Measurements from ENCODE around the gene XYLT1. TPM values are rescaled to one million over a fixed set of nuclear protein-coding genes. Genes with fewer than 3 reads are reported as not detected.

Gene XYLT1
- polyA plus RNA-seq, 1 of the 3 experiments (the other 2 are of a cell fraction), result 17.6 TPM

DNA sequence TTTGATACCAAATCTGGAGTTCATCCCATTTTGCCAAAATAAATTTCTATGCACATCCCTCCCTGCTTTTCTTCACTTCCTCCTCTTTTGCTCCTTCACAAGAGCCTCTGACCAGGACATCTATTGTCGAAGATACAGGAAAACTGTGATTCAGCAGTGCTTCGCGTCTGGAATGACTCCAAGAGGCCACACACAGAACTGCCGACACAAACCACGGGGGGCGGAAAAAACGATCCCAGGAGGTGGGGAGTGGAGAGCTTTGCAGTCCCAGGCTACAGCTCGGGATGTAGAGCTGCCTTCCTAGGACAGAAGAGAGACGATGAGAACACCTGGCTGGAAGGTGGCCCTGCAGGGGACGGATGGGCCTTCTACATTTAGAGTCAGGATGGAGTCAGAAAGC, 102.8 kb downstream of the XYLT1 start:
- ChIA-PET CTCF (no interaction called here), POLR2A (no interaction called here)
- H3K27ac ChIP-seq (ENCODE audit: low read depth in 2 of 2, low read length in 1 of 2), result peak overlapping the region in 1 of 2 experiments; percentile 84; a peak in 3 of 4 replicates
- 57% methylated on average over 10 of the region's 10 CpGs for whole genome bisulfite sequencing (ENCODE audit: low lambda C conversion rate)
- peaks cover 100% of the 10 kb centered on the region for H4K20me1 ChIP-seq (ENCODE audit: insufficient read depth)
- no peaks in the 10 kb centered on the region for H3K9me3 ChIP-seq
- peaks cover 0 to 10% of the 10 kb centered on the region in 2 experiments for H3K36me3 ChIP-seq (replicated peaks in 1 of 2; ENCODE audit: control insufficient read depth in 1 of 2, insufficient read depth in 2 of 2, low read length in 1 of 2)
- H3K4me2 ChIP-seq, result peak overlapping the region; percentile 19; the same call in 1 of the 2 replicates
- no peak overlapping the region for H3K4me3 ChIP-seq (ENCODE audit: low read depth in 2 of 2, low read length in 1 of 2)
- peak; percentile 27 for DNase-seq
- peaks cover 100% of the 10 kb centered on the region for H3K79me2 ChIP-seq (ENCODE audit: insufficient read depth)
- no peak overlapping the region for H2AFZ ChIP-seq (ENCODE audit: low read depth)
- H3K9me2 ChIP-seq, result no peaks in the 10 kb centered on the region
- H3F3A ChIP-seq (replicated peaks; ENCODE audit: insufficient read depth), result peaks cover 34% of the 10 kb centered on the region
- no peaks in the 10 kb centered on the region for H3K27me3 ChIP-seq (ENCODE audit: insufficient read depth)
- no peak overlapping the region for H3K9ac ChIP-seq
- peaks cover 24 to 60% of the 10 kb centered on the region in 2 experiments for H3K4me1 ChIP-seq (ENCODE audit: control insufficient read depth in 1 of 2, insufficient read depth in 2 of 2, low read depth in 1 of 2, low read length in 1 of 2)
- TF ChIP-seq, protein P1, sequence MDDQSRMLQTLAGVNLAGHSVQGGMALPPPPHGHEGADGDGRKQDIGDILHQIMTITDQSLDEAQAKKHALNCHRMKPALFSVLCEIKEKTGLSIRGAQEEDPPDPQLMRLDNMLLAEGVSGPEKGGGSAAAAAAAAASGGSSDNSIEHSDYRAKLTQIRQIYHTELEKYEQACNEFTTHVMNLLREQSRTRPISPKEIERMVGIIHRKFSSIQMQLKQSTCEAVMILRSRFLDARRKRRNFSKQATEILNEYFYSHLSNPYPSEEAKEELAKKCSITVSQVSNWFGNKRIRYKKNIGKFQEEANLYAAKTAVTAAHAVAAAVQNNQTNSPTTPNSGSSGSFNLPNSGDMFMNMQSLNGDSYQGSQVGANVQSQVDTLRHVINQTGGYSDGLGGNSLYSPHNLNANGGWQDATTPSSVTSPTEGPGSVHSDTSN (IDR thresholded peaks at IDR 0.05), result no peak
- no peak for TF ChIP-seq RFX5 (IDR thresholded peaks at IDR 0.05; ENCODE audit: low read length)
- TF ChIP-seq POLR2AphosphoS5 (IDR thresholded peaks at IDR 0.05; ENCODE audit: low read depth, low read length), result no peak
- TF ChIP-seq MEF2A (IDR thresholded peaks at IDR 0.05; ENCODE audit: borderline replicate concordance, low read depth), result no peak
- peak; percentile 45; the same call in 1 of the 2 replicates for TF ChIP-seq TCF12 (IDR thresholded peaks at IDR 0.05)
- no peak for TF ChIP-seq FOXJ3 (CRISPR knock-in tag; IDR thresholded peaks at IDR 0.05)
- TF ChIP-seq, protein P2, sequence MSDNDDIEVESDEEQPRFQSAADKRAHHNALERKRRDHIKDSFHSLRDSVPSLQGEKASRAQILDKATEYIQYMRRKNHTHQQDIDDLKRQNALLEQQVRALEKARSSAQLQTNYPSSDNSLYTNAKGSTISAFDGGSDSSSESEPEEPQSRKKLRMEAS (IDR thresholded peaks at IDR 0.05; ENCODE audit: low read depth), result peak; percentile 44; the same call in 1 of the 2 replicates
- no peak for TF ChIP-seq GATA2 (CRISPR knock-in tag; IDR thresholded peaks at IDR 0.05)
- TF ChIP-seq TEAD4 (IDR thresholded peaks at IDR 0.05; ENCODE audit: borderline replicate concordance, insufficient read depth), result no peak
- TF ChIP-seq ELF1 (IDR thresholded peaks at IDR 0.05), result no peak
- TF ChIP-seq RCOR1 (IDR thresholded peaks at IDR 0.05; ENCODE audit: low read length), result no peak
- TF ChIP-seq NFIC (IDR thresholded peaks at IDR 0.05; ENCODE audit: borderline replicate concordance), result peak; percentile 83
- TF ChIP-seq CHD2 (IDR thresholded peaks at IDR 0.05; ENCODE audit: low read length, partially characterized antibody), result no peak
- TF ChIP-seq RXRA (IDR thresholded peaks at IDR 0.05; ENCODE audit: borderline replicate concordance, low read depth), result no peak
- TF ChIP-seq, protein P3, sequence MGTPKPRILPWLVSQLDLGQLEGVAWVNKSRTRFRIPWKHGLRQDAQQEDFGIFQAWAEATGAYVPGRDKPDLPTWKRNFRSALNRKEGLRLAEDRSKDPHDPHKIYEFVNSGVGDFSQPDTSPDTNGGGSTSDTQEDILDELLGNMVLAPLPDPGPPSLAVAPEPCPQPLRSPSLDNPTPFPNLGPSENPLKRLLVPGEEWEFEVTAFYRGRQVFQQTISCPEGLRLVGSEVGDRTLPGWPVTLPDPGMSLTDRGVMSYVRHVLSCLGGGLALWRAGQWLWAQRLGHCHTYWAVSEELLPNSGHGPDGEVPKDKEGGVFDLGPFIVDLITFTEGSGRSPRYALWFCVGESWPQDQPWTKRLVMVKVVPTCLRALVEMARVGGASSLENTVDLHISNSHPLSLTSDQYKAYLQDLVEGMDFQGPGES (IDR thresholded peaks at IDR 0.05; ENCODE audit: low read depth, low read length), result no peak
- TF ChIP-seq, protein P4, sequence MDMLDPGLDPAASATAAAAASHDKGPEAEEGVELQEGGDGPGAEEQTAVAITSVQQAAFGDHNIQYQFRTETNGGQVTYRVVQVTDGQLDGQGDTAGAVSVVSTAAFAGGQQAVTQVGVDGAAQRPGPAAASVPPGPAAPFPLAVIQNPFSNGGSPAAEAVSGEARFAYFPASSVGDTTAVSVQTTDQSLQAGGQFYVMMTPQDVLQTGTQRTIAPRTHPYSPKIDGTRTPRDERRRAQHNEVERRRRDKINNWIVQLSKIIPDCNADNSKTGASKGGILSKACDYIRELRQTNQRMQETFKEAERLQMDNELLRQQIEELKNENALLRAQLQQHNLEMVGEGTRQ (IDR thresholded peaks at IDR 0.05; ENCODE audit: borderline replicate concordance, low read depth, low read length), result no peak
- no peak for TF ChIP-seq YY1 (IDR thresholded peaks at IDR 0.05; ENCODE audit: low read depth)
- no peak for TF ChIP-seq FOSL2 (IDR thresholded peaks at IDR 0.05; ENCODE audit: borderline replicate concordance, low read depth)
- TF ChIP-seq MXI1 (IDR thresholded peaks at IDR 0.05; ENCODE audit: low read depth, low read length), result no peak
- peak in 1 of 2 experiments; percentile 32; a peak in 1 of 4 replicates for TF ChIP-seq EP300 (IDR thresholded peaks at IDR 0.05; ENCODE audit: borderline replicate concordance in 1 of 2, low read depth in 1 of 2, low read length in 1 of 2)
- TF ChIP-seq SMC3 (IDR thresholded peaks at IDR 0.05; ENCODE audit: low read depth, low read length), result no peak
- no peak for TF ChIP-seq SIN3A (IDR thresholded peaks at IDR 0.05; ENCODE audit: borderline replicate concordance, low read depth, low read length)
- no peak for TF ChIP-seq EZH2phosphoT487 (IDR thresholded peaks at IDR 0.05; ENCODE audit: borderline replicate concordance, low read depth)
- TF ChIP-seq, protein P5, sequence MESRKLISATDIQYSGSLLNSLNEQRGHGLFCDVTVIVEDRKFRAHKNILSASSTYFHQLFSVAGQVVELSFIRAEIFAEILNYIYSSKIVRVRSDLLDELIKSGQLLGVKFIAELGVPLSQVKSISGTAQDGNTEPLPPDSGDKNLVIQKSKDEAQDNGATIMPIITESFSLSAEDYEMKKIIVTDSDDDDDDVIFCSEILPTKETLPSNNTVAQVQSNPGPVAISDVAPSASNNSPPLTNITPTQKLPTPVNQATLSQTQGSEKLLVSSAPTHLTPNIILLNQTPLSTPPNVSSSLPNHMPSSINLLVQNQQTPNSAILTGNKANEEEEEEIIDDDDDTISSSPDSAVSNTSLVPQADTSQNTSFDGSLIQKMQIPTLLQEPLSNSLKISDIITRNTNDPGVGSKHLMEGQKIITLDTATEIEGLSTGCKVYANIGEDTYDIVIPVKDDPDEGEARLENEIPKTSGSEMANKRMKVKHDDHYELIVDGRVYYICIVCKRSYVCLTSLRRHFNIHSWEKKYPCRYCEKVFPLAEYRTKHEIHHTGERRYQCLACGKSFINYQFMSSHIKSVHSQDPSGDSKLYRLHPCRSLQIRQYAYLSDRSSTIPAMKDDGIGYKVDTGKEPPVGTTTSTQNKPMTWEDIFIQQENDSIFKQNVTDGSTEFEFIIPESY (IDR thresholded peaks at IDR 0.05; ENCODE audit: borderline replicate concordance, low read depth), result no peak
- TF ChIP-seq RAD21 (IDR thresholded peaks at IDR 0.05; ENCODE audit: low read length), result no peak
- TF ChIP-seq FOXM1 (IDR thresholded peaks at IDR 0.05; ENCODE audit: low read depth), result no peak
- TF ChIP-seq, protein P6, sequence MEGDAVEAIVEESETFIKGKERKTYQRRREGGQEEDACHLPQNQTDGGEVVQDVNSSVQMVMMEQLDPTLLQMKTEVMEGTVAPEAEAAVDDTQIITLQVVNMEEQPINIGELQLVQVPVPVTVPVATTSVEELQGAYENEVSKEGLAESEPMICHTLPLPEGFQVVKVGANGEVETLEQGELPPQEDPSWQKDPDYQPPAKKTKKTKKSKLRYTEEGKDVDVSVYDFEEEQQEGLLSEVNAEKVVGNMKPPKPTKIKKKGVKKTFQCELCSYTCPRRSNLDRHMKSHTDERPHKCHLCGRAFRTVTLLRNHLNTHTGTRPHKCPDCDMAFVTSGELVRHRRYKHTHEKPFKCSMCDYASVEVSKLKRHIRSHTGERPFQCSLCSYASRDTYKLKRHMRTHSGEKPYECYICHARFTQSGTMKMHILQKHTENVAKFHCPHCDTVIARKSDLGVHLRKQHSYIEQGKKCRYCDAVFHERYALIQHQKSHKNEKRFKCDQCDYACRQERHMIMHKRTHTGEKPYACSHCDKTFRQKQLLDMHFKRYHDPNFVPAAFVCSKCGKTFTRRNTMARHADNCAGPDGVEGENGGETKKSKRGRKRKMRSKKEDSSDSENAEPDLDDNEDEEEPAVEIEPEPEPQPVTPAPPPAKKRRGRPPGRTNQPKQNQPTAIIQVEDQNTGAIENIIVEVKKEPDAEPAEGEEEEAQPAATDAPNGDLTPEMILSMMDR (IDR thresholded peaks at IDR 0.05), result peak; percentile 38; the same call in 1 of the 2 replicates
- TF ChIP-seq NRF1 (IDR thresholded peaks at IDR 0.05; ENCODE audit: low read depth, low read length), result no peak

All from SK-N-SH (cell line).